Femur (tissue), 1 donor: ENCODE data around the gene SLC3A2.
"Not testable (repeated sequence)": the region's sequence is repeated elsewhere in the genome, so short reads cannot be mapped to it uniquely, and the experiment has no call there.

Experiments
- DNase-seq: peaks from one replicate; pipeline ENCODE4 v3.0.0-alpha.2; 2017

Gene SLC3A2

DNA sequence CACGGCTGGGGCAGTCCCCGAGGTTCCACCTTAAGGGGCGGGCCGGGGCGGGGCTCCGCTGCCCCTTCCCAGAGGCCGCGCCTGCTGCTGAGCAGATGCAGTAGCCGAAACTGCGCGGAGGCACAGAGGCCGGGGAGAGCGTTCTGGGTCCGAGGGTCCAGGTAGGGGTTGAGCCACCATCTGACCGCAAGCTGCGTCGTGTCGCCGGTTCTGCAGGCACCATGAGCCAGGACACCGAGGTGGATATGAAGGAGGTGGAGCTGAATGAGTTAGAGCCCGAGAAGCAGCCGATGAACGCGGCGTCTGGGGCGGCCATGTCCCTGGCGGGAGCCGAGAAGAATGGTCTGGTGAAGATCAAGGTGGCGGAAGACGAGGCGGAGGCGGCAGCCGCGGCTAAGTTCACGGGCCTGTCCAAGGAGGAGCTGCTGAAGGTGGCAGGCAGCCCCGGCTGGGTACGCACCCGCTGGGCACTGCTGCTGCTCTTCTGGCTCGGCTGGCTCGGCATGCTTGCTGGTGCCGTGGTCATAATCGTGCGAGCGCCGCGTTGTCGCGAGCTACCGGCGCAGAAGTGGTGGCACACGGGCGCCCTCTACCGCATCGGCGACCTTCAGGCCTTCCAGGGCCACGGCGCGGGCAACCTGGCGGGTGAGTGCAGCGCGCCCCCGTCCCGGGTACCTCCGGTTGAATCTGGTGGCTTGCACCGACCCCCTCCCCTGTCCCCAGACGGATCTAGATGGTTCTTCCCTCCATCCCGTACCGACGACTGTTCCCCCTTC is at the start of gene SLC3A2:
TSS of gene SLC3A2 (plus strand) at position 94 of the 776 bp plus-strand sequence. CDS start at position 222, 128 bp downstream.
- peak; percentile 93 for DNase-seq

DNA sequence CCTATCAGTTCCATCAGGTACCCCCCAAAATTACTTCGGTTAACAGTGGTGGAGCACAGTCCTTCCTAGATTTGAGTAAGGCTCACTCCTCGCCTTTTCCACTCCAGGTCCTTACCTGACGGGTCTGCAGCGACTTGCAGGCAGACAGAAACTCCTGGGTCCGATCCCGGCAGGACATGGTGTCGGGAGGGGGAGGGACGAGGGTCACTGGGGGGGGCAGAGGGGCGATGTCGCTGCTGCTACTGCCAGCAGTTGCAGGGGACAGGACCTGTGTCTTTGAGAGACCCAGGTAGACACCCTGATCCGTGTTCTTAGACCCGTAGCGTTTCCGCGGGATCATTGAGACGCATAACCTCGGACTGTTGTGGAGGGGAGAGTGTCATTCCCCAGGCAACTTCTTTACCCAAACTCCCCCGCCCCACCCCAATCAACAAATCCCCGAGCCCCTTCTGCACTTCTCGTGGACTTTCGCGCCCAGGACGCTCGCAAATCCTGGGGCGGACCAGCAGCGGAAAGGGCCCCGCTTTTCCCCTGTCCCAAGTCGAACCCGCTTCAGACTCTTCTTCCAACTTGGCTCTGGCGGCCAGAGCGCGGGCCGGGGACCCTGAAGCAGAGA is 49.7 kb upstream of the SLC3A2 start:
- peak; percentile 57 for DNase-seq

DNA sequence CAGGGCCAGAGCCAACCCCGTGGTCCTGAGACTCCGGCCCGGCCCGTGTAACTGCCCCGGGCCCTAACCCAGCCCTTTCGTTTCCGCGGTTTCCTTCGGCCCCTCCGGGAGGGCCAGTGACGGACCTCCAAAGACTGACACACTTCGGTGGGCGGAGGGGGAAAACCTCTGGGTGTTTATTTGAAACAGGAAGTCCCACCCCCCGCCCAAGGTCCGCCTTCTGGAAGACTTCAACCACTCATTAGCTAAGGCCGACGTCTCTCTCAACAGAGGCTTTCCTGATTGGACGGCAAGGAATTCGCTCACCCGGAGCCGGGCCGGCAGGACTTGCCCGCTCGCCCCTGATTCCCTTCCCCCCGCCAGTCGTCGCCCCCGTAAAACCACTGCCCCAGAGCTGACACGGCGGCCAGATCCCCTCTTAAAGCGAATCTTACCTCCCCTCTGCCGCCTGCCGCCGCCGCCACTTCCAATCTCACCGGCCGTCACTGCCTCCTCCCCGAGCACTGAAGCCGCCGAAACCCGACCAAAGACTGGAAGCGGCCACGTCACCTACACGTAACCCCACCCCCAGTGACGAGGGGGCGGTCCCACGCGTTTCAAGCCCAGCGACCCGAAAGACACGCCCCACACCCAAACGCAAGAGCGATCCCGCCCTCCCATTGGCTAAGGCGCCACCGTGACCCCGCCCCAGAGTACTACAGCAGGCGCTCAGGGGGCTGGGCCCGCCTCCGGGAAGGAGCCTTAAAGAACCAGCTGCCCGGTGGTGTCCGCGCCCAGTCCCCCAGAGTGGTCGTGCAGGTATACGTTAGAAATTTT is 49.0 kb upstream of the SLC3A2 start, which contains the start of gene STX5:
TSS of gene STX5 (minus strand) at position 532 of the 816 bp plus-strand sequence. CDS start 808 bp downstream, outside the sequence.
- peak; percentile 100 for DNase-seq

DNA sequence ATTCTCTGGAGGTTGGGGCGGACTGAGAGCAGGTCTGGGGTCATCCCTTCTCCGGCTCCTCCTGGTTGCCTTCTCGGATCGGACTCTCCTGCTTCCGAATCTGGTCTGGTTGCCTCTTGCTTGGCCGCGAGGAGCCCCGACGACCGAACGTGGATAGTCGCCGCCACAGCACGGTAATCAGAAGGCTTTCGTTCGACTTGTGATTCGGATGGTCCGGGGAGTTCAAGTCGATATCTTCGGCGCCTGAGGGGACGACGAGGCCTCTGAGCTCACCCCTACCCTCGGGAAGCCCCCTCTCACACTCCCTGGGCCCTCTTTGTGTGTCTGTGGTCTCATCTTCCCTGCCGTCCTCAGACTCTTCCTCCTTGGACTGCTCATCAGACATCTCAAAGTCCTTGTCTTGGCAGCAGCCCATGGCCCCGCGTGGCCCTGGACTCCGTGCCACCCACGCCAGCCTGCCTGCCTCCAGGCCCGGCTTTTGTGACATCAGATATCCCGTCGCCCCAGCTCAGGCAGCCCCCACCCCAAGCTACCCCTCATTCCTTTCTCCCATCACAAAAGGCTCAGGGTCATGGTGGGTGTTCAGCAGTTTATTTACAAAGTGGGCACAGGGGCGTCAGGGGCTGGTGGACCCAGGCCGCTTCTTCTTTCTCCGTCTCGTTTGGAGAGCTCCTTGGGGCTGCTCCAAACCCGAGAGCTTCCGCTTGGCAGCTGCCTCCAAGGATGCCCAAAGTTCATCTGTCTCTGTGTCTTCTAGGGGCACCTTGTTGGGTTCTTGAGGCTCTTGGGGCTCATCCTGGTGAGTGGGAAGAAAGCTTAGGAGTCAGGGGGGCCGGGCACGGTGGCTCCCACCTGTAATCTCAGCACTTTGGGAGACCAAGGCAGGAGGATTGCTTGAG is 48.1 kb upstream of the SLC3A2 start, which contains the start of gene TEX54:
TSS of gene TEX54 (minus strand) at position 506 of the 899 bp plus-strand sequence.
- DNase-seq: peak; percentile 53

- no peak for DNase-seq
Observed at GRCh38 chr11:62835336-62835735, 45.4 kb upstream of the SLC3A2 start.

- DNase-seq: peak; percentile 97
Observed at GRCh38 chr11:62839050-62839945, 41.4 kb upstream of the SLC3A2 start, which contains the start of gene WDR74. Gene WDR74 (minus strand): TSS chr11:62839590. CDS start chr11:62839570, 20 bp downstream.

- DNase-seq: peak; percentile 75
Observed at GRCh38 chr11:62840721-62841360, 39.9 kb upstream of the SLC3A2 start.

DNA sequence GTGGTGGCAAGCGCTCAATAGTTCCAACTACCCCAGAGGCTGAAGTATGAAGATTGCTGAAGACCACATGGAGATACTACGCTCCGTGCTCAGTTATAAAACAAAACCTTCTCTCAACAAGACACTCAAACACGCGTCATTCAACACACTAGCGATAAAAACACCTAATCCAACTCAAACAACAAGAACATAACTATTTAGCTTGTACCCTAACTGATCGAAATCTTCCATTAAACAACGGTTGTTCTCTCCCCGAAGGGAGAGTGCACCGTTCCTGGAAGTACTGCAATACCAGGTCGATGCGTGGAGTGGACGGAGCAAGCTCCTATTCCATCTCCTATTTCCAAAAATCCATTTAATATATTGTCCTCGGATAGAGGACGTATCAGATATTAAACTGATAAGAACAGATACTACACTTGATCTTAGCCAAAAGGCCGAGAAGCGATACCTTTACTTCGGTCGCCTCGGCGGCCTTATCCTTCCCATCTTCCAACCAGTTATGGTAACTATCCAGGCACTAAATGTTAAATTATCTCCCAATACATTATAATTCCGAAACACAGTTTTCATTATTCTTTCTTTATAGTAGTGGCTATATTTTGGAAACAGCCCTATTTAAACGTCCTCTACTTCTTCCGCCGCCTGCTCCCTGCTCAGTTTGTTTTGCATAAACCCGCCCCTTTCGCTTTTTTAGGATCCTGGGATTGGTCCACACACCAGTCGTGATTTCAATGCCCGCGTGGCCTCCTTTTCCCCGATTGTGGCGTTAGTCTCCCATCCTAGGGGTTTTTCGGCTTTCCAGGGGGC is 39.1 kb upstream of the SLC3A2 start:
- peak; percentile 94 for DNase-seq

DNA sequence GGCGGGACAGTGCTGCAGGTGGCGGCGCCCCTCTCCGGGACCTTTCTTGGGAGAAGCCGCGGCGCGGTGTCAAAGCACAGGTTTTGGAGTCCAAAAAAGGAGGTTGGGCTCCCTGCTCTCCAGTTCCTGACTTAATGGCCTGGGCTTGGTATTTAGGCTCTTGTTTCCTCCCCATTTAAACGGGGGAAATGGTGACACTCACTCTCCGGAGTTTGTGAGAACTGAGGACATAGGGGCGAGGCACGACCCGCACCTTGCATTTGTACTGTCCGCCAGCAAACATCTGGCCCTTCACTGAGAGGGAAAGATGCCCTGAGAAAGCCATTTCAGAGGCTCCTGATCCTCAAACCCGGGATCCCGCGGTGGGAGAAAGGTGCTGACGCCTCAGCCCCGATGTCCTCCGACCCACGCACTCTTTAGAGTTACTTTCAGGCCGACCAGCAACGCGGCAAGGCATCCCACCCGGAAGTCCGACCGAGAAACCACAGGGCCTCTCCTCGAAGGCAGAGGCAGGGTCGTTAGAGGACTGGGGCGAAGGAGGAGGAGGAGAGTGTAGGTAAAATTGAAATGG is 38.4 kb upstream of the SLC3A2 start:
- peak; percentile 67 for DNase-seq

- DNase-seq: not testable (repeated sequence)
Observed at GRCh38 chr11:62842891-62843290, 37.8 kb upstream of the SLC3A2 start.

GRCh38 chr11:62843466-62843865 is 37.2 kb upstream of the SLC3A2 start:
- no peak for DNase-seq

GRCh38 chr11:62844154-62844553 is 36.5 kb upstream of the SLC3A2 start:
- no peak for DNase-seq

GRCh38 chr11:62846177-62846576 is 34.5 kb upstream of the SLC3A2 start:
- DNase-seq: no peak

- DNase-seq: no peak
Observed at GRCh38 chr11:62847767-62848314, 32.9 kb upstream of the SLC3A2 start.

- no peak for DNase-seq
Observed at GRCh38 chr11:62850911-62851806, 29.5 kb upstream of the SLC3A2 start.

DNA sequence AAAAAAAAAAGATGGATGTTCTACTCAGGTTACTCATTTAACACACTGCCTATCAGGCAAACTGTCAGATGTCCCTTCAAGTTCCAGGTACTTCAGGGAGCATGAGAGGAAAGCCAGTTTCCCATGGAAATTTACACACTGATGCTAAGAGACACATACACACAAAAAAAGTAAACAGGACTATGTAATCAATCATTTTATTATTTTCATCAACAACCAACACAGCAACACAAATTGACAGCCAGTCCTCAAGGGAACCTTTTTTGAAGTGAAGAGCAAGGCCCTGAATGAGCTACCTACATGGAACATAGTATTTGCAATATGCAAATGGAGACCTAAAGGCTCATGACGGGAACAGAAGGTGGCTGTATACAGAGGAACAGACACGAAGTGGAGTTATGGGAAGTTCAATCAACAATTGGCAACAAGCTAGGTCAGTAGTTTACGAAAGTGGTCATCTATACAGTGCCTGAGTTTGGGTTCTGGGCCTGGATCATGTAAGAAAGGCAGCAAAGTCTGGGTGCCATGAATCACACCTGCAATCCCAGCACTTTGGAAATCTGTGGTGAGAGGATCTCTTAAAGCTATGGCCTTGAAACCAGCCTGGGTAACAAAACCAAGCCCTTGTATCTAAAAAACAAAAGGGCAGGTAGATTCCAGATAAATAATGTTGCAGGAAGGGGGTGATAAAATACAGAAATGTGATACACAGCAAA is 28.7 kb upstream of the SLC3A2 start:
- no peak for DNase-seq
